Activated CD8-positive, alpha-beta T cell treated with anti-CD3 and anti-CD28 coated beads, Interleukin-2, amount 10 ng/mL, durations not matched to agents 7 days and 5 days (primary cell): ENCODE results near the gene ARNT2. TPM values are rescaled to one million over a fixed set of nuclear protein-coding genes. Genes with fewer than 3 reads are reported as not detected.
"Not testable (repeated sequence)": the region's sequence is repeated elsewhere in the genome, so short reads cannot be mapped to it uniquely, and the experiment has no call there.

ENCODE experiments used
- ATAC-seq: fragments of 150-1000 bp; cut with Tn5 transposase; one replicate; pipeline ENCODE4 v1.10.0; 2021; ENCODE audit warnings: moderate library complexity
- CTCF ChIA-PET: fragments of 350-600 bp; sonication (Branson Sonifier 250); formaldehyde crosslinking; loops from one replicate; lab custom pipeline; 2021; ENCODE audit warnings: antibody characterized with exemption; lab: Charles Lee
- POLR2A ChIA-PET: fragments of 350-600 bp; sonication (Branson Sonifier 250); formaldehyde crosslinking; loops from one replicate; lab custom pipeline; 2021; ENCODE audit warnings: antibody characterized with exemption; lab: Charles Lee
- DNase-seq: peaks from one replicate; pipeline ENCODE4 v3.0.0-alpha.2; 2020
- H3K27ac Mint-ChIP-seq: one replicate; pipeline ENCODE4 v1.8.0; 2021; ENCODE audit warnings: mild to moderate bottlenecking, mixed read lengths
- H3K27me3 Mint-ChIP-seq: one replicate; pipeline ENCODE4 v1.8.0; 2021; ENCODE audit warnings: low read depth, mixed read lengths
- H3K36me3 Mint-ChIP-seq: one replicate; pipeline ENCODE4 v1.8.0; 2021; ENCODE audit warnings: low read depth, mixed read lengths
- H3K4me1 Mint-ChIP-seq: one replicate; pipeline ENCODE4 v1.8.0; 2021; ENCODE audit warnings: low read depth, mixed read lengths
- H3K4me3 Mint-ChIP-seq: one replicate; pipeline ENCODE4 v1.8.0; 2021; ENCODE audit warnings: mild to moderate bottlenecking, mixed read lengths
- H3K9me3 Mint-ChIP-seq: one replicate; pipeline ENCODE4 v1.8.0; 2022; ENCODE audit warnings: mixed read lengths; ENCODE audit not compliant: insufficient read depth
- total RNA-seq, 2 experiments: library from RNA; stranded (reverse); gene quantifications; one replicate each; pipeline ENCODE4 v1.2.3, GENCODE V29; 2021

Gene ARNT2
- total RNA-seq, 2 experiments from 2014 or later: not detected

DNA sequence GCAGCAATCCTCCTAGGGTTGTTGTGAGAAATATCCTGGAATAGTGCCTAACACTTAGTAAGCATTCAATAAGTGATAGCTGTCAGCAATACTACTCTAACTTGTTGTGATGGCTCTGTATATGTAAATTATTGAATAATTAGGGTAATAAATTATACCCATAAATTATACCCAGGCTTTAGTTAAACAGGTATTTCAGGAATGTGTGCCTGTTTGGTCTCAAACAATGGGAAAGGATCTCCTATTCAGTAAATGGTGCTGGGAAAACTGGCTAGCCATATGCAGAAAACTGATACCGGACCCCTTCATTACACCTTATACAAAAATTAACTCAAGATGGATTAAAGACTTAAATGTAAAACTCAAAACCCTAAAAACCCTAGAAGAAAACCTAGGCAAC, 14.8 kb upstream of the ARNT2 start:
- peaks cover 8% of the 10 kb centered on the region for H3K27me3 Mint-ChIP-seq
- H3K36me3 Mint-ChIP-seq: no peaks in the 10 kb centered on the region
- ChIA-PET POLR2A (no interaction called here), CTCF (no interaction called here)
- H3K27ac Mint-ChIP-seq: no peak overlapping the region
- H3K9me3 Mint-ChIP-seq: no peaks in the 10 kb centered on the region
- DNase-seq: no peak
- H3K4me1 Mint-ChIP-seq: no peaks in the 10 kb centered on the region
- ATAC-seq: no peak
- H3K4me3 Mint-ChIP-seq: no peak overlapping the region

DNA sequence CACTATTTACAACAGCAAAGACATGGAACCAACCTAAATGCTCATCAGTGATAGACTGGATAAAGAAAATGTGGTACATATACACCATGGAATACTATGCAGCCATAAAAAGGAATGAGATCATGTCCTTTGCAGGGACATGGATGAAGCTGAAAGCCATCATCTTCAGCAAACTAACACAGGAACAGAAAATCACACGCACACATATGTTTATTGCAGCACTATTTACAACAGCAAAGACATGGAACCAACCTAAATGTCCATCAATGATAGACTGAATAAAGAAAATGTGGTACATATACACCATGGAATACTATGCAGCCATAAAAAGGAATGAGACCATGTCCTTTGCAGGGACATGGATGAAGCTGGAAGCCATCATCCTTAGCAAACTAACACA, 13.2 kb upstream of the ARNT2 start:
- DNase-seq, POLR2A ChIA-PET: not testable (repeated sequence)

DNA sequence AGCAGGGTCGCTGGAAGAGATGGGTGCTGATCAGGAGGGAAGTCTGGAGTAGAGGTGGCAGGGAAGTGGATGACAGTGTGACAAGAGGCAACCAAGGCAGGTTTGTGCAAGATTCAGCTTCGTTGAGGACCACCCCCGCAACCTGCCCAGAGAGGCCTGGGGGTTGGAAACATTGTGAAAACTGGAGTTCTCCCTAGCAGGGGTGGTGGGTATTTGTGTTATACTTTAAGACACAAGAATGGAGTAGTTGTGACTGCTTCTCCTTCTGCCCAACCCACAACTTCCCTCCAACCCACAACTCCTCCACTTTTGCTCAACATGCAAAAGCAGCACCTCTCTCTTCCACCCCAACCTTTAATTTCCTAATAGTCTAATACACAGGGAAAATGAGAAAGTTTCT, 8.6 kb upstream of the ARNT2 start:
- Mint-ChIP-seq H3K27me3 (peaks cover 22% of the 10 kb centered on the region), H3K4me1 (no peaks in the 10 kb centered on the region), H3K9me3 (no peaks in the 10 kb centered on the region), H3K27ac (no peak overlapping the region), H3K36me3 (no peaks in the 10 kb centered on the region), H3K4me3 (no peak overlapping the region)
- POLR2A ChIA-PET: no interaction called here
- no peak for ATAC-seq
- CTCF ChIA-PET: no interaction called here
- DNase-seq: no peak

More for the DNA sequence above, 13.2 kb upstream of the ARNT2 start:
- H3K27ac Mint-ChIP-seq, CTCF ChIA-PET, H3K9me3 Mint-ChIP-seq, ATAC-seq, H3K4me1 Mint-ChIP-seq, H3K36me3 Mint-ChIP-seq, H3K4me3 Mint-ChIP-seq: not testable (repeated sequence)
- H3K27me3 Mint-ChIP-seq: peaks cover 13% of the 10 kb centered on the region

DNA sequence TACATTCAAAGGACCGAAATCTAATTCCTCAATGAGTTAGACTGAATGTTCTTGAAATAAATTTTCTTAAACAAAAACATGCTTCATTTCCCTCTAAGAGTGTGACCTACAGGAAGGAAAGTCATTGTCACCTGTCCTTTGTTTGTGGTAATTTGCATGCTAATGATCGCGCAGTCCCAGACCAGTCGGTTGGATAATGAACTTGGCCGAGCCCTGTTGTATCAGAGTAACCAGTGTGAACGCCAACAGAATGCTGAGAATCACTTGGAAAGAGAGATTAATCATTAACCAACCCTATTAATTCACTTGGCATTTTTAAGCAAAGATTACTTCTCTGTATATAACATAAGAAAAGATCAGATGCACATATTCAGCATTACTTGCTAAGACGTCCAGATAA, 8.1 kb upstream of the ARNT2 start:
- Mint-ChIP-seq H3K4me3 (no peak overlapping the region), H3K4me1 (no peaks in the 10 kb centered on the region), H3K36me3 (no peaks in the 10 kb centered on the region), H3K27ac (no peak overlapping the region), H3K27me3 (peaks cover 22% of the 10 kb centered on the region), H3K9me3 (no peaks in the 10 kb centered on the region)
- CTCF ChIA-PET: no interaction called here
- POLR2A ChIA-PET: no interaction called here
- DNase-seq: no peak
- ATAC-seq: no peak

DNA sequence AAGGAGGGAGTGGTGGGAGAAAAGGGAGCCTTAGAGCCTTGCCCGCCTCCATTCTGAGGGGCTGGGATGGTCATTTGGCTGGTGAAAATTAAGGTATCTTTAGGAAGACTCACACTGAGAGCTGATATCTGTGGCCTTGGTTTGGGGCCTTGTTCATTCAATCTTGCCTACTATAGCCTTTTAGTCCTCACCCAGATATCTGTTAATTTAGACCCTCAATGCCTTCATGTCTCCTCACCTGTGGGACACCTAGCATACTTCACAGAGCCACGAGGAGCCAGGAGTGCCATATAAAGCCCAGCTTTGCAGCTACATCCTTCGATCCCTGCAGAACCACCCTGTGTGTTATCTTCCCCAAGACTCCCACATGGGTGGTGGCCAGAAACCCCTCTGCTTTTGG, 4.7 kb upstream of the ARNT2 start:
- ChIA-PET CTCF (interaction anchor here (1.0 kb wide), 1 partner anchor 24 kb away, joined by 3 read pairs; no protein-coding TSS in a partner anchor), POLR2A (no interaction called here)
- Mint-ChIP-seq H3K4me3 (no peak overlapping the region), H3K4me1 (no peaks in the 10 kb centered on the region), H3K9me3 (no peaks in the 10 kb centered on the region), H3K36me3 (no peaks in the 10 kb centered on the region), H3K27ac (no peak overlapping the region), H3K27me3 (peaks cover 36% of the 10 kb centered on the region)
- no peak for ATAC-seq
- DNase-seq: no peak

DNA sequence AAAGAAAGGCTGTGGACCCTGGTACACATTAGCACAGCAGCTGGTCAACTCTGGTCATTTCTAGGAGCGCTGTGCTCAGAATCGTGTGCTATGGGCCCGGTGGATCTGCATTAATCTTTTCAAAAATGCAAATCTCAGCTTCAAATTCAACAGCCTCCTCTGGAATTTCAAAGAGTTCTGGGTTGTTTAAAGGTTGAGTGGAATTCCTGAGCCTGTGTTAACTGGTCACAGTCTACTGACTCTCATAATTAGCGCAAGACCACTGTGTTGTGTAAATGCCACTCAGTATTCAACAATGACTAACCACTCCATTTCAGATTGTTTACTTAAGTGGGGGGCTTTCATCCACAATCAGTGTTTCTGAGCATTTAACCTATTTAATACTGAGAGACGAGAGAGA, 2.7 kb upstream of the ARNT2 start:
- Mint-ChIP-seq H3K27ac (no peak overlapping the region), H3K9me3 (no peaks in the 10 kb centered on the region), H3K36me3 (no peaks in the 10 kb centered on the region), H3K4me1 (peaks cover 4% of the 10 kb centered on the region), H3K4me3 (no peak overlapping the region), H3K27me3 (peaks cover 47% of the 10 kb centered on the region)
- CTCF ChIA-PET: no interaction called here
- DNase-seq: no peak
- no peak for ATAC-seq
- POLR2A ChIA-PET: no interaction called here

DNA sequence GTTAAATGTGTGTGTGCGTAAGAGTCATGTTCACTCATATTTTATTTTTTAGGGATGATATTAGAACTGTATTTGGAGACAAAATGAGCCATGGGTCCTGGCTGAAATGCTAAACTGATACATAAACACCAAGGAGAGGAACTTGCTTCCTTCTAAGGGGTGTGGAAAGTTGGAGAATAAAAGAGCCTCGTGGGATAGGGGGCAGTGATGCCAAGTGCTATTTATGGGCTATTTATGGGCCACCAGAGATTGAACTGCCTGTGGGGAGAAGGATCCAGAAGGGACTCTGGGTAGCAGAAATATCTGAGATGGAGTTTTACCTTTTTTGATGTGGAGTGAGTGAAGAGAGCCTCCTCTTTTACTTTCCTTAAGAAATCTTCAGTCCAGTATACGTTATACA, 1.8 kb upstream of the ARNT2 start:
- Mint-ChIP-seq H3K4me1 (peaks cover 4% of the 10 kb centered on the region), H3K27ac (no peak overlapping the region)
- CTCF ChIA-PET: no interaction called here

DNA sequence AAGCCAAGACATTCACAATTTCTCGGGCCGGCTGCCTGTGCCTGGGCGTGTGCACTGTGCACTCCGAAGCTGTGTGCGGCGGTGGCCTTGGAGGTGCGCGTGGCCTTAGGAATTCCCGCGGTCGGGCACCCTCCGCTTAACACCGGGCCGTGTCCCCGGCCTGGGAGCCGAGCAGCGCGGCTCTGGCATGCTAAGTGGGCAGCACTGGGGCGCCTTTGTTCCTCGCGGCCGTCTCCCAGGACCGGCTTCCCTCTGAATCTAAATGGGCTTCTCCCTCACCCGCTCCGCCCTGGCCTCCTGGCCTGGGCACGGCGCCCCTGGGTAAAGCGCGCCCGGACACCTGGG, 498 bp upstream of the ARNT2 start:
- no peak for DNase-seq
- Mint-ChIP-seq H3K36me3 (no peaks in the 10 kb centered on the region), H3K27ac (no peak overlapping the region), H3K4me1 (peaks cover 4% of the 10 kb centered on the region), H3K27me3 (peaks cover 56% of the 10 kb centered on the region), H3K9me3 (no peaks in the 10 kb centered on the region), H3K4me3 (no peak overlapping the region)
- ChIA-PET POLR2A (no interaction called here), CTCF (no interaction called here)
- no peak for ATAC-seq

More for the DNA sequence above, 1.8 kb upstream of the ARNT2 start:
- Mint-ChIP-seq H3K27me3 (peaks cover 52% of the 10 kb centered on the region), H3K36me3 (no peaks in the 10 kb centered on the region), H3K4me3 (no peak overlapping the region), H3K9me3 (no peaks in the 10 kb centered on the region)
- ATAC-seq: no peak
- POLR2A ChIA-PET: no interaction called here
- no peak for DNase-seq

DNA sequence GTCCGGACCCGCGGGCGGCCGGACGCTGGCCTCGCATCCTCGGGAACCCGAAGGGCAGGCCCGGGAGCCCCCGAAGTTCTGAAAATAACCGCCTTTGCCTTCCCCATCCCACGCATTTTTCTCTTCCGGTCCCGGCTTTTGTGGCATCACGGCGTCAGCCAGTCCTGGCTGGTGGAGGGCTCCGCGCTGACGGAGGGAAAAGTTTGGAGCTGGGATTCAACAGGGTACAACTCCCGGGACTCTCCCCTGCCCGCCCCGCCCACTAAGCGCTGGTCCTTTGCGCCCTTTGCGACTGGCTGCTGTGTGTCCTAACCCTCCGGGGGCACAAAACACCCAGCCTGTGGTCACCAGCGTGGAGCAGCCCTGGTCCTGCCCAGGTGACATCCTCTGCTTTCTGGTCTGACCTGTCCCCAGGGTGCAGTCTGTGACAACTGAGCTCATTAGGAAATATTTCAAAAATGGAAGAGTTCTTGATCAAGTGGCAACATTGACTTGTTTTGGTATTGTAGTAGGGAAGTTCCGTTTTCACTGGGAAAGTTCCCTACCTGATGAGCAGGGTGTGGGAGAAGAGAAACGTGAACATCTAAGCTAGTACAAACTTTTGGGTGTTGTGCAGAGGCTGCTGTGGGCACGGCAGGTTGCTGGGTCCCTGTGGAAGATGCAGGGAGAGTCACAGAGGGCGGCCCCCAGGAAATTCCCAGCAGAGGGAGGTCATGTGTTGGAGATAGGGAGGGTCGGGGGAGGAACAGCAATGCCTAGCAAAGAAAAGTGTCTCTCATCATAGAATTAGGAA, 775 bp downstream of the ARNT2 start:
- Mint-ChIP-seq H3K4me1 (peaks cover 4% of the 10 kb centered on the region), H3K27ac (no peak overlapping the region), H3K9me3 (no peaks in the 10 kb centered on the region), H3K27me3 (peaks cover 65% of the 10 kb centered on the region), H3K4me3 (no peak overlapping the region), H3K36me3 (no peaks in the 10 kb centered on the region)
- POLR2A ChIA-PET: no interaction called here
- ATAC-seq (no peak), DNase-seq (no peak)
- CTCF ChIA-PET: no interaction called here

DNA sequence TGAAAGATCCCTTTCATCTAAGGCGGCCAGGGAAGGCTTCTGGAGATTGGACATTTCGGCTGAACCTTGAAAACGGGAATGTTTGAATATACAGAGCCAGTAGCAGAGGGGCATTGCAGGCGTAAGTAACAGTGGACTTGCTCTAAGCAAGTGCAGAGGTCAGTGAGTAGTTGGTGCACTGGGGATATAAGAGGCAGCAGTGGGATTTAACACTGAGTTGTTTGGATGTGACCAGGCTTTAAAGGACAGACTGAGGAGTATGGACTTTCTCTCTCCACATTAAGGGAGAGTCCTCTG, 1.3 kb downstream of the ARNT2 start:
- Mint-ChIP-seq H3K4me3 (no peak overlapping the region), H3K27me3 (peaks cover 70% of the 10 kb centered on the region), H3K4me1 (peaks cover 4% of the 10 kb centered on the region), H3K9me3 (no peaks in the 10 kb centered on the region), H3K27ac (no peak overlapping the region), H3K36me3 (no peaks in the 10 kb centered on the region)
- ChIA-PET CTCF (no interaction called here), POLR2A (no interaction called here)
- no peak for ATAC-seq
- no peak for DNase-seq

DNA sequence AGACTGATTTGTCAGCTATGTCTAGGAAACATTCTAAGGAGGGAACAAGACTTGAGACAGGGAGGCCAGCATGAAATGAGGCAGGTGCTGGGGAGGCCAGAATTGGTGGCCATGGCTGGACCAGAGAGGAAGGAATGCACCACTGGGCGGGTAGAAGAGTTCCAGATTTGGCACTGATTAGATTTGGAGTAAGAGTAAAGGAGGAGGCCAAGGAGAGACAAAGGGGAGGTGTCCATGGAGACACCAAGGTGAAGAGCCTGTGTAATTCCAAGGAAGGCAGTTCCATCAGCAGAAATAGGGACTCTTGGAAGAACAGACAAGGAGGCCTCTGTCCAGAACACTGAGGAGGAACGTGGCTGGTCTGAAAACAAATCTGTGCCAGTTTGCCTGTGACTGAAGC, 1.8 kb downstream of the ARNT2 start:
- no peaks in the 10 kb centered on the region for H3K36me3 Mint-ChIP-seq
- no peaks in the 10 kb centered on the region for H3K9me3 Mint-ChIP-seq
- H3K27me3 Mint-ChIP-seq: peaks cover 74% of the 10 kb centered on the region
- no peak for ATAC-seq
- no peak overlapping the region for H3K27ac Mint-ChIP-seq
- ChIA-PET CTCF (interaction anchor here (1.2 kb wide), 1 partner anchor 13 kb away, joined by 4 read pairs; no protein-coding TSS in a partner anchor), POLR2A (no interaction called here)
- peaks cover 4% of the 10 kb centered on the region for H3K4me1 Mint-ChIP-seq
- no peak for DNase-seq
- no peak overlapping the region for H3K4me3 Mint-ChIP-seq

DNA sequence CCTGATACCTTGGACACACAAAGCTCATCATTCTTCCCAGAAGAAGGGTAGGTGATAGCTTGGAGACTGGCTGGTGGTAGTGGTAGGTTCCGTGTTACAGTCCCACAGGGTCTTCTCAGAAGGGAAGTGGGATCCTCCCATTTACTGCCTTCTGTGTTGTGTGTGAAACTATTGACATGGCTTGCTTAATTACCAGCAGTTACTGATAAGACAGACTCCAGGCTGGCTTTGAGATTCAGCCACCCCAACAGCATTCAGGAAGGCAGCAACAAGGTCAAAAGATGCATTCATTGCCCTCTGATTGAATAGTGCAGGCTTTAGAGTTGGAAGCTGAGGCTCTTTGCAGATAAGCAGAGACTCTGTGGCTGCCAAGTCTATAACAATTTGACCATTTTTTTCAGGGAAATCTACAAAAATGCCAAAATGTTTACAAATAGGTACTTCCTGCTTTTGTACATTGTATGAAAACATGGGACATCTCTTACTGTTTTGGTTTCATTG, 7.7 kb downstream of the ARNT2 start:
- Mint-ChIP-seq H3K36me3 (no peaks in the 10 kb centered on the region), H3K27me3 (peaks cover 42% of the 10 kb centered on the region), H3K4me1 (no peaks in the 10 kb centered on the region), H3K4me3 (no peak overlapping the region), H3K9me3 (no peaks in the 10 kb centered on the region), H3K27ac (no peak overlapping the region)
- DNase-seq: no peak
- POLR2A ChIA-PET: no interaction called here
- ATAC-seq: no peak
- CTCF ChIA-PET: no interaction called here
